Spinal cord (tissue), 10 donors: Measurements from ENCODE around the gene PHF10. TPM values are rescaled to one million over a fixed set of nuclear protein-coding genes. Genes with fewer than 3 reads are reported as not detected.
A peak's percentile ranks its signal among the peaks of the same experiment; 100 is the strongest.

Experiments used
- DNase-seq, 6 donors: peaks; one replicate each; pipeline versions ENCODE4 v3.0.0 to v3.0.0-alpha.2; 2013 to 2015; ENCODE audit warnings: low spot score in 6 of 6, low read depth in 4 of 6
- H3K27ac ChIP-seq: one replicate; pipeline ENCODE4 v1.5.1; 2013; ENCODE audit warnings: low read depth, low read length, control low read depth
- H3K27me3 ChIP-seq: one replicate; pipeline ENCODE4 v1.6.1; 2013; ENCODE audit warnings: low read length; ENCODE audit not compliant: control insufficient read depth, insufficient read depth
- H3K36me3 ChIP-seq: one replicate; pipeline ENCODE4 v1.6.1; 2013; ENCODE audit warnings: low read length; ENCODE audit not compliant: control insufficient read depth, insufficient read depth
- H3K4me1 ChIP-seq: one replicate; pipeline ENCODE4 v1.6.1; 2013; ENCODE audit warnings: low read length; ENCODE audit not compliant: control insufficient read depth, insufficient read depth
- H3K4me3 ChIP-seq: one replicate; pipeline ENCODE4 v1.5.1; 2013; ENCODE audit warnings: low read depth, low read length, control low read depth
- H3K9me3 ChIP-seq: one replicate; pipeline ENCODE4 v1.6.1; 2013; ENCODE audit warnings: low read length; ENCODE audit not compliant: control insufficient read depth, insufficient read depth
- WGBS: methylation state at CpG from one replicate; pipeline ENCODE4 v1.1.5; 2013; ENCODE audit warnings: missing lambda C conversion rate; ENCODE audit not compliant: insufficient coverage; 5-methylcytosine and 5-hydroxymethylcytosine counted together
- polyA plus RNA-seq, 2 donors: library from polyadenylated mRNA; unstranded; fragments of 120-200 nt; gene quantifications; one replicate each; pipeline ENCODE4 v1.2.1, GENCODE V29; 2013; ENCODE audit not compliant: insufficient read length in 2 of 2
- total RNA-seq, 2 donors: library from RNA; depleted of rRNA in 1 of 2; stranded (reverse); fragments of 120-200 nt in 1 of 2; fragments of >200 nt in 1 of 2; gene quantifications; one replicate each; pipeline versions ENCODE4 v1.2.3 to v1.2.4, GENCODE V29; 2013 to 2014
- donor health status: healthy.

PHF10 gene
- total and polyA plus RNA-seq, 4 donors = 44.6 to 70.6 (median 57.6) TPM

GRCh38 chr6:169725125-169726048 is 1.1 kb upstream of the PHF10 start:
- peak in 5 of 6 donors; percentile 23 to 83 (median 45) for DNase-seq
- 14% methylated on average over 17 of the region's 29 CpGs for WGBS

GRCh38 chr6:169723991-169724493 is 258 bp downstream of the PHF10 start:
- peaks cover 16% of the 10 kb centered on the region for H3K4me1 ChIP-seq
- H3K36me3 ChIP-seq = no peaks in the 10 kb centered on the region
- H3K4me3 ChIP-seq = no peak overlapping the region
- DNase-seq = peak in 2 of 6 donors; percentile 23 to 68
- no peaks in the 10 kb centered on the region for H3K27me3 ChIP-seq
- no peaks in the 10 kb centered on the region for H3K9me3 ChIP-seq
- WGBS = 0% methylated on average over 89 of the region's 89 CpGs
- no peak overlapping the region for H3K27ac ChIP-seq

More at GRCh38 chr6:169725125-169726048, 1.1 kb upstream of the PHF10 start:
- no peaks in the 10 kb centered on the region for H3K36me3 ChIP-seq
- H3K27me3 ChIP-seq = no peaks in the 10 kb centered on the region
- peak overlapping the region; percentile 83 for H3K27ac ChIP-seq
- peaks cover 16% of the 10 kb centered on the region for H3K4me1 ChIP-seq
- H3K4me3 ChIP-seq = peak overlapping the region; percentile 64
- H3K9me3 ChIP-seq = no peaks in the 10 kb centered on the region

GRCh38 chr6:169723200-169723909 is 945 bp downstream of the PHF10 start:
- peak overlapping the region; percentile 80 for H3K4me3 ChIP-seq
- under 1% methylated on average over 65 of the region's 70 CpGs for WGBS
- peaks cover 16% of the 10 kb centered on the region for H3K4me1 ChIP-seq
- no peaks in the 10 kb centered on the region for H3K9me3 ChIP-seq
- H3K27me3 ChIP-seq = no peaks in the 10 kb centered on the region
- no peaks in the 10 kb centered on the region for H3K36me3 ChIP-seq
- peak in 5 of 6 donors; percentile 43 to 90 (median 63) for DNase-seq
- H3K27ac ChIP-seq = peak overlapping the region; percentile 85

GRCh38 chr6:169722362-169723199 is 1.7 kb downstream of the PHF10 start:
- WGBS = under 1% methylated on average over 18 of the region's 22 CpGs
- Histone ChIP-seq H3K36me3 (no peaks in the 10 kb centered on the region), H3K4me3 (peak overlapping the region; percentile 80), H3K9me3 (no peaks in the 10 kb centered on the region), H3K27ac (peak overlapping the region; percentile 85), H3K27me3 (no peaks in the 10 kb centered on the region), H3K4me1 (peaks cover 16% of the 10 kb centered on the region)
- peak in 3 of 6 donors; percentile 28 to 58 (median 41) for DNase-seq

- Histone ChIP-seq H3K4me3 (no peak overlapping the region), H3K4me1 (peaks cover 14% of the 10 kb centered on the region), H3K27me3 (no peaks in the 10 kb centered on the region), H3K36me3 (peaks cover 9% of the 10 kb centered on the region), H3K9me3 (no peaks in the 10 kb centered on the region), H3K27ac (no peak overlapping the region)
- DNase-seq = no peak
- 100% methylated on average over 3 of the region's 3 CpGs for WGBS
Observed at GRCh38 chr6:169720207-169720855, 4.0 kb downstream of the PHF10 start.

- Histone ChIP-seq H3K4me1 (peaks cover 9% of the 10 kb centered on the region), H3K36me3 (peaks cover 20% of the 10 kb centered on the region), H3K27me3 (no peaks in the 10 kb centered on the region), H3K9me3 (no peaks in the 10 kb centered on the region), H3K4me3 (no peak overlapping the region), H3K27ac (no peak overlapping the region)
- DNase-seq = no peak
- 0% methylated on average over 1 of the region's 4 CpGs for WGBS
Observed at GRCh38 chr6:169719117-169719516, 5.2 kb downstream of the PHF10 start.

- Histone ChIP-seq H3K4me3 (no peak overlapping the region), H3K36me3 (peaks cover 30% of the 10 kb centered on the region)
- WGBS = 99% methylated on average over 6 of the region's 9 CpGs
Observed at GRCh38 chr6:169714595-169714994, 9.7 kb downstream of the PHF10 start.

GRCh38 chr6:169714178-169714577 is 10.1 kb downstream of the PHF10 start:
- no peak for DNase-seq
- 92% methylated on average over 2 of the region's 2 CpGs for WGBS
- no peak overlapping the region for H3K4me3 ChIP-seq
- H3K4me1 ChIP-seq = no peaks in the 10 kb centered on the region
- no peaks in the 10 kb centered on the region for H3K9me3 ChIP-seq
- no peak overlapping the region for H3K27ac ChIP-seq
- H3K36me3 ChIP-seq = peaks cover 30% of the 10 kb centered on the region
- H3K27me3 ChIP-seq = no peaks in the 10 kb centered on the region

More at GRCh38 chr6:169714595-169714994, 9.7 kb downstream of the PHF10 start:
- no peak for DNase-seq
- no peak overlapping the region for H3K27ac ChIP-seq
- no peaks in the 10 kb centered on the region for H3K27me3 ChIP-seq
- H3K9me3 ChIP-seq = no peaks in the 10 kb centered on the region
- no peaks in the 10 kb centered on the region for H3K4me1 ChIP-seq
